HCT116 (cell line): Measurements from ENCODE around the gene RABEP1. TPM values are rescaled to one million over a fixed set of nuclear protein-coding genes. Genes with fewer than 3 reads are reported as not detected.

Experiments used
- ATAC-seq: fragments of 200-7000 bp; cut with Tn5 transposase; 2 replicates; pipeline ENCODE4 v1.9.1; 2020; ENCODE audit warnings: mild to moderate bottlenecking, moderate library complexity
- BruUV-seq: library from RNA; stranded (reverse); fragments of 400-500 nt; replicated peaks from 2 replicates; lab custom pipeline; 2021; lab: Mats Ljungman, UMichigan
- CTCF ChIA-PET: fragments of 300-600 bp; sonication (Branson Sonifier 250); formaldehyde crosslinking; loops from one replicate; lab custom pipeline; 2021; ENCODE audit warnings: antibody characterized with exemption; lab: Charles Lee
- POLR2A ChIA-PET: fragments of 300-600, 350-600 bp; sonication (Branson Sonifier 250); formaldehyde crosslinking; loops from one replicate; lab custom pipeline; 2021; ENCODE audit warnings: antibody characterized with exemption; lab: Charles Lee
- RAD21 ChIA-PET, 2 experiments: fragments of 300-600 bp; sonication (Branson Sonifier 250); formaldehyde crosslinking; loops; one replicate each; lab custom pipeline; 2023; ENCODE audit warnings: low total read pairs in 2 of 2; ENCODE audit not compliant: uncharacterized antibody in 2 of 2, unreplicated experiment in 2 of 2, low non-redundant PET in 1 of 2; lab: Charles Lee
- DNase-seq: peaks from one replicate; pipeline ENCODE4 v3.0.0-alpha.2; 2010; ENCODE audit warnings: low read depth, low spot score
- H2AFZ ChIP-seq: fragments of 200-600 bp; shearing (Covaris generic), sonication (generic); 2 replicates; pipeline ENCODE4 v1.6.1; 2017; ENCODE audit warnings: low read depth, mixed run types, mixed read lengths, antibody characterized with exemption, low read length; ENCODE audit not compliant: poor library complexity, severe bottlenecking
- H3K27ac ChIP-seq: 2 replicates; pipeline ENCODE4 v1.5.1; 2012; ENCODE audit warnings: low read depth, low read length
- H3K27me3 ChIP-seq: fragments of 200-600 bp; sonication (generic); 2 replicates; pipeline ENCODE4 v1.6.1; 2016; ENCODE audit warnings: mixed run types, low read length, mixed read lengths; ENCODE audit not compliant: insufficient read depth
- H3K36me3 ChIP-seq, 2 experiments: fragments of 200-500 bp in 1 of 2; fragments of 200-600 bp in 1 of 2; sonication (Bioruptor generic) in 1 of 2; sonication (generic) in 1 of 2; 2 replicates each; pipeline versions ENCODE4 v1.5.1 to v1.6.1; 2014 to 2016; ENCODE audit warnings: low read length in 2 of 2, inconsistent platforms in 1 of 2, mixed read lengths in 1 of 2, mixed run types in 1 of 2; ENCODE audit not compliant: insufficient read depth in 2 of 2, control insufficient read depth in 1 of 2
- H3K4me1 ChIP-seq, 2 experiments: fragments of 200-600 bp in 1 of 2; sonication (generic) in 1 of 2; 2 replicates each; pipeline versions ENCODE4 v1.5.1 to v1.6.1; 2012 to 2017; ENCODE audit warnings: low read length in 2 of 2, inconsistent platforms in 1 of 2, mild to moderate bottlenecking in 1 of 2, mixed read lengths in 1 of 2, mixed run types in 1 of 2, moderate library complexity in 1 of 2; ENCODE audit not compliant: insufficient read depth in 2 of 2, control insufficient read depth in 1 of 2
- H3K4me2 ChIP-seq: fragments of 200-600 bp; sonication (generic); 2 replicates; pipeline ENCODE4 v1.6.1; 2017; ENCODE audit warnings: mixed run types, low read length, mixed read lengths
- H3K4me3 ChIP-seq, 2 experiments: fragments of 200-600 bp in 1 of 2; sonication (generic) in 1 of 2; replicated peaks in 1 of 2; 2 replicates each; pipeline ENCODE4 v1.5.1; 2011 to 2016; ENCODE audit warnings: low read length in 2 of 2, control low read depth in 1 of 2, low read depth in 1 of 2, mild to moderate bottlenecking in 1 of 2, mixed read lengths in 1 of 2, mixed run types in 1 of 2
- H3K79me2 ChIP-seq: fragments of 200-600 bp; sonication (generic); 2 replicates; pipeline ENCODE4 v1.6.1; 2017; ENCODE audit warnings: mild to moderate bottlenecking, mixed run types, low read length, moderate library complexity, mixed read lengths; ENCODE audit not compliant: insufficient read depth
- H3K9ac ChIP-seq: fragments of 200-600 bp; sonication (generic); 2 replicates; pipeline ENCODE4 v1.6.1; 2016; ENCODE audit warnings: low read length, mixed read lengths
- H3K9me2 ChIP-seq: fragments of 200-600 bp; sonication (generic), shearing (Covaris generic); 2 replicates; pipeline ENCODE4 v1.6.1; 2017; ENCODE audit warnings: mixed run types, mild to moderate bottlenecking, moderate library complexity; ENCODE audit not compliant: insufficient read depth
- H3K9me3 ChIP-seq, 2 experiments: fragments of 200-500 bp in 1 of 2; fragments of 200-600 bp in 1 of 2; sonication (Bioruptor generic) in 1 of 2; sonication (generic) in 1 of 2; 2 replicates each; pipeline ENCODE4 v1.6.1; 2014 to 2017; ENCODE audit warnings: low read length in 2 of 2, mixed read lengths in 2 of 2, inconsistent platforms in 1 of 2, low read depth in 1 of 2, mild to moderate bottlenecking in 1 of 2, mixed run types in 1 of 2, moderate library complexity in 1 of 2; ENCODE audit not compliant: control insufficient read depth in 1 of 2, insufficient read depth in 1 of 2
- H4K20me1 ChIP-seq: fragments of 200-600 bp; sonication (generic), shearing (Covaris generic); 2 replicates; pipeline ENCODE4 v1.6.1; 2017; ENCODE audit warnings: mixed run types, mild to moderate bottlenecking, moderate library complexity; ENCODE audit not compliant: insufficient read depth
- CEBPB ChIP-seq: IDR thresholded peaks from 2 replicates; pipeline ENCODE4 v1.6.1; 2012; ENCODE audit warnings: low read depth
- EGR1 ChIP-seq: IDR thresholded peaks from 2 replicates; pipeline ENCODE4 v1.6.1; 2012; ENCODE audit warnings: low read depth
- ELF1 ChIP-seq: IDR thresholded peaks from 2 replicates; pipeline ENCODE4 v1.6.1; 2012; ENCODE audit warnings: low read depth, borderline replicate concordance
- JUND ChIP-seq: IDR thresholded peaks from 2 replicates; pipeline ENCODE4 v1.6.1; 2012
- RAD21 ChIP-seq: IDR thresholded peaks from 2 replicates; pipeline ENCODE4 v1.6.1; 2012; ENCODE audit warnings: low read depth, mild to moderate bottlenecking
- ZNF274 ChIP-seq: fragments of 200-500 bp; sonication (Bioruptor generic); IDR thresholded peaks from 2 replicates; pipeline ENCODE4 v1.6.1; 2014; ENCODE audit warnings: mild to moderate bottlenecking, low read depth, low read length, inconsistent platforms
- intact Hi-C: fragments of 100-400 bp; cut with micrococcal nuclease; formaldehyde crosslinking; loops from 2 replicates; pipeline ENCODE4 v1.10.0; 2022
- total RNA-seq: library from RNA; stranded (reverse); gene quantifications from one replicate; pipeline ENCODE4 v1.2.1, GENCODE V29; 2021; ENCODE audit not compliant: unreplicated experiment
- TF ChIP-seq, protein P1 (sequence below): IDR thresholded peaks from 2 replicates; pipeline ENCODE4 v1.6.1; 2012; ENCODE audit warnings: low read depth

RABEP1 gene
- total RNA-seq, 1 experiment from 2014 or later: 38.5 TPM

- peak; percentile 98 for TF ChIP-seq CEBPB
- TF ChIP-seq EGR1: no peak
- TF ChIP-seq RAD21: no peak
Observed at GRCh38 chr17:5413682-5414081, 131.6 kb downstream of the RABEP1 start (continued).

- Histone ChIP-seq H3K36me3 (peaks cover 29 to 40% of the 10 kb centered on the region in 2 experiments), H3K9me2 (no peaks in the 10 kb centered on the region), H3K27ac (no peak overlapping the region), H3K4me1 (peaks cover 16 to 36% of the 10 kb centered on the region in 2 experiments), H3K79me2 (peaks cover 91% of the 10 kb centered on the region), H3K9me3 (no peaks in the 10 kb centered on the region), H3K4me2 (no peak overlapping the region), H3K27me3 (no peaks in the 10 kb centered on the region), H3K4me3 (no peak overlapping the region), H4K20me1 (0 out of 2 replicates have a peak, but pooled peaks cover 4% of the 10 kb centered on the region), H2AFZ (no peak overlapping the region), H3K9ac (no peak overlapping the region)
- TF ChIP-seq JUND (no peak), ELF1 (no peak), ZNF274 (no peak)
- TF ChIP-seq, protein P1, sequence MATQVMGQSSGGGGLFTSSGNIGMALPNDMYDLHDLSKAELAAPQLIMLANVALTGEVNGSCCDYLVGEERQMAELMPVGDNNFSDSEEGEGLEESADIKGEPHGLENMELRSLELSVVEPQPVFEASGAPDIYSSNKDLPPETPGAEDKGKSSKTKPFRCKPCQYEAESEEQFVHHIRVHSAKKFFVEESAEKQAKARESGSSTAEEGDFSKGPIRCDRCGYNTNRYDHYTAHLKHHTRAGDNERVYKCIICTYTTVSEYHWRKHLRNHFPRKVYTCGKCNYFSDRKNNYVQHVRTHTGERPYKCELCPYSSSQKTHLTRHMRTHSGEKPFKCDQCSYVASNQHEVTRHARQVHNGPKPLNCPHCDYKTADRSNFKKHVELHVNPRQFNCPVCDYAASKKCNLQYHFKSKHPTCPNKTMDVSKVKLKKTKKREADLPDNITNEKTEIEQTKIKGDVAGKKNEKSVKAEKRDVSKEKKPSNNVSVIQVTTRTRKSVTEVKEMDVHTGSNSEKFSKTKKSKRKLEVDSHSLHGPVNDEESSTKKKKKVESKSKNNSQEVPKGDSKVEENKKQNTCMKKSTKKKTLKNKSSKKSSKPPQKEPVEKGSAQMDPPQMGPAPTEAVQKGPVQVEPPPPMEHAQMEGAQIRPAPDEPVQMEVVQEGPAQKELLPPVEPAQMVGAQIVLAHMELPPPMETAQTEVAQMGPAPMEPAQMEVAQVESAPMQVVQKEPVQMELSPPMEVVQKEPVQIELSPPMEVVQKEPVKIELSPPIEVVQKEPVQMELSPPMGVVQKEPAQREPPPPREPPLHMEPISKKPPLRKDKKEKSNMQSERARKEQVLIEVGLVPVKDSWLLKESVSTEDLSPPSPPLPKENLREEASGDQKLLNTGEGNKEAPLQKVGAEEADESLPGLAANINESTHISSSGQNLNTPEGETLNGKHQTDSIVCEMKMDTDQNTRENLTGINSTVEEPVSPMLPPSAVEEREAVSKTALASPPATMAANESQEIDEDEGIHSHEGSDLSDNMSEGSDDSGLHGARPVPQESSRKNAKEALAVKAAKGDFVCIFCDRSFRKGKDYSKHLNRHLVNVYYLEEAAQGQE: no peak
- ChIA-PET RAD21 (no interaction called here), POLR2A (no interaction called here), CTCF (interaction anchor here (1.8 kb wide), 1 partner anchor 22 kb away, joined by 8 read pairs; the partner anchor contains the start of gene C1QBP)
- no TSS peak for BruUV-seq
- DNase-seq (no peak), ATAC-seq (no peak)
- intact Hi-C loops: no loop called here
Observed at GRCh38 chr17:5416901-5417300, 134.8 kb downstream of the RABEP1 start.
